Tibial artery (tissue), 4 donors: Measurements from ENCODE around the gene ESAM.

ENCODE experiments used
- DNase-seq, 2 donors: peaks; one replicate each; pipeline ENCODE4 v3.0.0-alpha.2; 2019
- H3K27ac ChIP-seq, 2 donors: fragments of 200-600 bp; sonication (generic) in 1 of 2; 1 replicate in 1 of 2; 2 replicates in 1 of 2; pipeline ENCODE4 v1.5.1; 2018 to 2019; ENCODE audit warnings: mild to moderate bottlenecking in 1 of 2
- H3K27me3 ChIP-seq, 2 donors: fragments of 200-600 bp; sonication (generic) in 1 of 2; one replicate each; pipeline versions ENCODE4 v1.5.1 to v1.6.0; 2016 to 2019
- H3K36me3 ChIP-seq, 3 donors: fragments of 200-600 bp; sonication (generic) in 2 of 3; one replicate each; pipeline ENCODE4 v1.5.1; 2016 to 2019; ENCODE audit warnings: mild to moderate bottlenecking in 2 of 3
- H3K4me1 ChIP-seq, 4 donors: fragments of 200-600 bp; sonication (generic) in 2 of 4; 1 replicate in 3 of 4; 2 replicates in 1 of 4; pipeline ENCODE4 v1.5.1; 2016 to 2019
- H3K4me3 ChIP-seq, 2 donors: fragments of 200-600 bp; sonication (generic) in 1 of 2; 1 replicate in 1 of 2; 2 replicates in 1 of 2; pipeline ENCODE4 v1.5.1; 2018 to 2019; ENCODE audit warnings: mild to moderate bottlenecking in 2 of 2
- H3K9me3 ChIP-seq, 3 donors: fragments of 200-600 bp; sonication (generic) in 1 of 3; one replicate each; pipeline ENCODE4 v1.5.1; 2016 to 2019
- intact Hi-C: fragments of 100-400 bp; cut with DNase I; formaldehyde crosslinking; loops from one replicate; pipeline ENCODE4 v1.15.0; 2023; ENCODE audit warnings: low total_unique reads
- TF ChIP-seq, protein P1 (sequence below), 2 experiments: fragments of 200-600 bp in 1 of 2; fragments of 450-650 bp in 1 of 2; IDR thresholded peaks; one replicate each; pipeline ENCODE4 v1.5.1; 2017 to 2019; ENCODE audit warnings: antibody characterized with exemption in 2 of 2, mild to moderate bottlenecking in 1 of 2, moderate library complexity in 1 of 2

ESAM gene

DNA sequence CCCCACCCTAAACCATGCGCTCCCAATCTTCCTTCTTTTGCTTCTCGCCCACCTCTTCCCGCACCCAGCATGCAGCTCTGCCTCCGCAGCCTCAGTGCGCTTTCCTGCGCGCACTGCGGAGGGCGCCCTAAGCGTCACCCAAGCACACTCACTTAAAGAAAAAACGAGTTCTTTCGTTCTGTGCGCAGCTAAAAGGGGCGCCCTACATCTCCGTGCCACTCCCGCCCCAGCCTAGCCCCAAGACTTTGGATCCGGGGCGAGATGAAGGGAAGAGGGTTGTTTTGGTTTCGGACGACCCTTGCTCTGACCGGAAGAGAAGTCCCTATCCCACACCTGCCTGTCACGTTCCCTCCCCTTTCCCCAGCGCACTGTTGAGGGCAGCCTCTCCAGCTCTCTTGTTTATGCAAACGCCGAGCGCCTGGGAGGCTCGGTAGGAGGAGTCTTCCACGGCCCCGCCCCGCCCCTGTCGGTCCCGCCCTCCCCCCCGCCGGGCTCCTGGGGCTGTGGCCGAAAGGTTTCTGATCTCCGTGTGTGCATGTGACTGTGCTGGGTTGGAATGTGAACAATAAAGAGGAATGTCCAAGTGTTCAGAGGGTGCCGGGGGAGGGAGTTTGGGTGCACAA lies 15.4 kb downstream of the ESAM start:
- H3K9me3 ChIP-seq, result no peaks in the 10 kb centered on the region
- H3K36me3 ChIP-seq, result peaks cover 0 to 12% (median 6%) of the 10 kb centered on the region in 3 donors
- H3K4me3 ChIP-seq, result peak overlapping the region; percentile 60 to 61
- TF ChIP-seq, protein P1, sequence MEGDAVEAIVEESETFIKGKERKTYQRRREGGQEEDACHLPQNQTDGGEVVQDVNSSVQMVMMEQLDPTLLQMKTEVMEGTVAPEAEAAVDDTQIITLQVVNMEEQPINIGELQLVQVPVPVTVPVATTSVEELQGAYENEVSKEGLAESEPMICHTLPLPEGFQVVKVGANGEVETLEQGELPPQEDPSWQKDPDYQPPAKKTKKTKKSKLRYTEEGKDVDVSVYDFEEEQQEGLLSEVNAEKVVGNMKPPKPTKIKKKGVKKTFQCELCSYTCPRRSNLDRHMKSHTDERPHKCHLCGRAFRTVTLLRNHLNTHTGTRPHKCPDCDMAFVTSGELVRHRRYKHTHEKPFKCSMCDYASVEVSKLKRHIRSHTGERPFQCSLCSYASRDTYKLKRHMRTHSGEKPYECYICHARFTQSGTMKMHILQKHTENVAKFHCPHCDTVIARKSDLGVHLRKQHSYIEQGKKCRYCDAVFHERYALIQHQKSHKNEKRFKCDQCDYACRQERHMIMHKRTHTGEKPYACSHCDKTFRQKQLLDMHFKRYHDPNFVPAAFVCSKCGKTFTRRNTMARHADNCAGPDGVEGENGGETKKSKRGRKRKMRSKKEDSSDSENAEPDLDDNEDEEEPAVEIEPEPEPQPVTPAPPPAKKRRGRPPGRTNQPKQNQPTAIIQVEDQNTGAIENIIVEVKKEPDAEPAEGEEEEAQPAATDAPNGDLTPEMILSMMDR (IDR thresholded peaks at IDR 0.05), result peak; percentile 34
- H3K4me1 ChIP-seq, result peaks cover 0 to 36% (median 11%) of the 10 kb centered on the region in 4 donors
- intact Hi-C loops, result loop anchor here (10.0 kb wide), 1 partner anchor 48 kb away; no protein-coding TSS in a partner anchor
- peak; percentile 65 to 91 for DNase-seq
- peak overlapping the region; percentile 77 to 80 for H3K27ac ChIP-seq
- no peaks in the 10 kb centered on the region for H3K27me3 ChIP-seq

- TF ChIP-seq, protein P1 (IDR thresholded peaks at IDR 0.05), result no peak
- Histone ChIP-seq H3K27me3 (no peaks in the 10 kb centered on the region), H3K4me1 (peaks cover 0 to 39% (median 10%) of the 10 kb centered on the region in 4 donors), H3K9me3 (no peaks in the 10 kb centered on the region), H3K27ac (peak overlapping the region; percentile 77 to 80), H3K36me3 (peaks cover 0 to 7% (median 0%) of the 10 kb centered on the region in 3 donors), H3K4me3 (peak overlapping the region; percentile 60 to 61)
- no peak for DNase-seq
- intact Hi-C loops, result loop anchor here (10.0 kb wide), 1 partner anchor 49 kb away; no protein-coding TSS in a partner anchor
These were observed 16.1 kb downstream of the ESAM start for GRCh38 chr11:124745835-124746620.

DNA sequence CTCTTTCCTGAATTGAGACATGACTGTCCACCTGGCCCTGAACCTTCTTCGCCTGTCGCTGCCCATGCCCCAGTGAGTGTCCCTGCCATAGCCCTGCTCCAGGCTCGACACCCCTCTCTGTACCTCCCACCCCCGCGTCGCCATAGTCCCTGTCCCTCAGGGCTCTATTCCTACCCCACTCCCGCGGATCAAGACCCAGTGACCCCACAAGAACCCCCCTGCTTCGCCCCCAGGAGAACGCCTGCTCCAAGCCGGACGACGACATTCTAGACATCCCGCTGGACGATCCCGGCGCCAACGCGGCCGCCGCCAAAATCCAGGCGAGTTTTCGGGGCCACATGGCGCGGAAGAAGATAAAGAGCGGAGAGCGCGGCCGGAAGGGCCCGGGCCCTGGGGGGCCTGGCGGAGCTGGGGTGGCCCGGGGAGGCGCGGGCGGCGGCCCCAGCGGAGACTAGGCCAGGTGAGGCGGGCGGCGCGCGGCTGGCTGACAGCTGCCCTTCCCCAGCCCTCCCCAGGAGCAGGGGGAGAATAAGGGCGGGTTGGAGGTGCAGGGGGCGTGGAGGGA lies 16.7 kb downstream of the ESAM start:
- peak overlapping the region; percentile 60 to 61 for H3K4me3 ChIP-seq
- H3K4me1 ChIP-seq, result peaks cover 0 to 44% (median 14%) of the 10 kb centered on the region in 4 donors
- H3K36me3 ChIP-seq, result peaks cover 0 to 4% (median 0%) of the 10 kb centered on the region in 3 donors
- H3K27me3 ChIP-seq, result no peaks in the 10 kb centered on the region
- TF ChIP-seq, protein P1 (IDR thresholded peaks at IDR 0.05), result no peak
- H3K27ac ChIP-seq, result peak overlapping the region in 1 of 2 donors; percentile 77
- DNase-seq, result no peak
- no peaks in the 10 kb centered on the region for H3K9me3 ChIP-seq
- intact Hi-C loops, result loop anchor here (10.0 kb wide), 1 partner anchor 49 kb away; no protein-coding TSS in a partner anchor

DNA sequence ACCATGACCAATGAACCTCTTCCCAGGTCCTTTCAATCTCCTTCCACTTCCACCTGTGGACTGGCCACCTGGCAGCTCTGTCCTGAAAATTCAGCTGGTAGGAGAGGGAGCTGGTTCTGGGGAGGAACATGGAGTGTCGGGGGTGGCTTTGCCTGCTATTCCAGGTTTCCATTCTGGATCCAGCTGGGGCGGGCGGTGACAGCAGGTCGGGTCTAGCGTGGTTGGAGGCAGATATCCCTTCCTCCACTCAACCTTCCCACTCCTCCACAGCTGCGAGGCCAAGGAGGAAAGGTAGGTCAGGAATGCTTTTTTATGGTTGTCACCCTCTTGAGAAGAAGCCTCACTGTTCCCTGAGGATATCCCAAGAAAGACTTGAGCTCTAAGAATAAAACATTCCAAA lies 19.0 kb downstream of the ESAM start:
- no peak for DNase-seq
- no peaks in the 10 kb centered on the region for H3K9me3 ChIP-seq
- H3K27me3 ChIP-seq, result no peaks in the 10 kb centered on the region
- no peaks in the 10 kb centered on the region for H3K36me3 ChIP-seq
- no peak overlapping the region for H3K4me3 ChIP-seq
- H3K4me1 ChIP-seq, result peaks cover 0 to 51% (median 22%) of the 10 kb centered on the region in 4 donors
- intact Hi-C loops, result loop anchor here (10.0 kb wide), 1 partner anchor 52 kb away; no protein-coding TSS in a partner anchor
- H3K27ac ChIP-seq, result no peak overlapping the region
- TF ChIP-seq, protein P1 (IDR thresholded peaks at IDR 0.05), result no peak

DNA sequence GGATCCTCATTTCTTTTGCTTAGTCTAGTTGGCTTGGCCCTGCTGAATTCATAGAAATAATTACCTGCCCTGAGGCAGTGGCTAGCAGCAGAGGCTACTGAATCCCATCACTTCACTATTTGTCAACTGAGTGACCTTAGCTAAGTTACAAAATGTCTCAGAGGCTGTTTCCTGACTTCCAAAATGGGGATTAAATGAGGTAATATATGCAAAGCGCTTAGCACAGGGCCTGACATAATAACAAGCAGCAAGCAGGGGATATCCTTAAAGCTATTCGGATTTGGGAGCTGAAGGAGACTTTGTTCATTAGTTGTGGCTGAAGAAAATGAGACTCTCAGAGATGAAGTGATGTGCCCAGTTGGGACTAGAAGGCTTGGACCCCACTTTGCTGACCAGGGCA lies 19.5 kb downstream of the ESAM start:
- H3K27me3 ChIP-seq, result no peaks in the 10 kb centered on the region
- intact Hi-C loops, result loop anchor here (10.0 kb wide), 1 partner anchor 52 kb away; no protein-coding TSS in a partner anchor

More for the DNA sequence above, 19.5 kb downstream of the ESAM start:
- H3K9me3 ChIP-seq, result no peaks in the 10 kb centered on the region
- no peak overlapping the region for H3K4me3 ChIP-seq
- no peaks in the 10 kb centered on the region for H3K36me3 ChIP-seq
- peaks cover 0 to 48% (median 22%) of the 10 kb centered on the region in 4 donors for H3K4me1 ChIP-seq
- TF ChIP-seq, protein P1 (IDR thresholded peaks at IDR 0.05), result no peak
- no peak overlapping the region for H3K27ac ChIP-seq
- no peak for DNase-seq
